ENCODE results near the gene PGBD2. TPM values are rescaled to one million over a fixed set of nuclear protein-coding genes. Genes with fewer than 3 reads are reported as not detected.

Gene PGBD2
- total and polyA plus RNA-seq, 2 of the 8 experiments (the other 6 are each of a cell fraction or from before 2014, with no cell fraction given) = 4.5 to 7.7 TPM

DNA sequence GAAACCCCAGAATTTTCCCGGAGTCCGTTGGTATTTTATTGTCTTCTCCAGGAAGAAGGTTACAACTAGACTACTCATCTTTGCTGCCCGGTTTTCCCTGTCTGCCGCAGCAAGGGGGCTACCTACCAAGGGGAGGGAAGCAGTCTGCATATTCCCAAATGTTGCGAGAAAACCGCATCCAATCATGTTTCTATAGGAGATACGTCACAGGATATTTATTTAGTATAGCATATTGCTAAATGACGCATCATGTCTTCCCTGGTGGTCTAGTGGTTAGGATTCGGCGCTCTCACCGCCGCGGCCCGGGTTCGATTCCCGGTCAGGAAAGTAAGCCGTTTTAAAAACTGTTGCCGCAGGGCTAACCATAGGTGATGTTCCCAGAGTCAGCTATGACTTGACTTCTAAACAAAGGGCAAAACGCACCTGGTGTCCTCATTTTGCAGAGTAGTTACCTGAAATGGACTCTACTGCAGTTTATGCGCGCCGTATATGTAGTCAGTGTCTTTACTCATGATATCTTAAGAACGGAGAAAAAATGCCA, 32.0 kb upstream of the PGBD2 start (continued):
- TF ChIP-seq RXRA (IDR thresholded peaks at IDR 0.05; ENCODE audit: insufficient read depth, low read depth, low read length) = no peak
